Lower leg skin (tissue), 3 donors: ENCODE measurements around the gene GRB10.

Experiments used
- CTCF ChIP-seq, 3 donors: fragments of 450-650 bp; IDR thresholded peaks; one replicate each; pipeline ENCODE4 v1.5.1; 2016; ENCODE audit warnings: antibody characterized with exemption in 3 of 3, mild to moderate bottlenecking in 3 of 3, moderate library complexity in 2 of 3
- POLR2A ChIP-seq, 2 donors: fragments of 450-650 bp; IDR thresholded peaks; one replicate each; pipeline ENCODE4 v1.6.1; 2016 to 2017; ENCODE audit warnings: antibody characterized with exemption in 2 of 2, mild to moderate bottlenecking in 1 of 2, moderate library complexity in 1 of 2

GRCh38 chr7:50661345-50662040 is 121.2 kb downstream of the GRB10 start:
- no peak for TF ChIP-seq CTCF (IDR thresholded peaks at IDR 0.05)
- TF ChIP-seq POLR2A (IDR thresholded peaks at IDR 0.05): no peak
